KBM-7 (cell line): ENCODE results near the gene NPAS3.

Source experiments
- DNase-seq: peaks from one replicate; pipeline ENCODE4 v3.0.0-alpha.2; 2015
- in situ Hi-C: fragments of 300-500 bp; cut with MboI; formaldehyde crosslinking; loops from 2 replicates; pipeline ENCODE4 v1.14.3; 2020; ENCODE audit warnings: low sequenced_read_pairs, low pct_unique_long_range_greater_than_20kb, mixed read lengths

Gene NPAS3

GRCh38 chr14:33475623-33476022, 536.9 kb downstream of the NPAS3 start:
- DNase-seq = peak; percentile 4
- in situ Hi-C loops = no loop called here

- DNase-seq = no peak
- in situ Hi-C loops = no loop called here
These were observed 539.1 kb downstream of the NPAS3 start for GRCh38 chr14:33477797-33478196.

GRCh38 chr14:33480071-33480886, 541.6 kb downstream of the NPAS3 start:
- no peak for DNase-seq
- in situ Hi-C loops = no loop called here

GRCh38 chr14:33480887-33481184, 542.2 kb downstream of the NPAS3 start:
- no peak for DNase-seq
- in situ Hi-C loops = no loop called here

- DNase-seq = no peak
- in situ Hi-C loops = no loop called here
These were observed 544.4 kb downstream of the NPAS3 start for GRCh38 chr14:33483110-33483509.

GRCh38 chr14:33483541-33483940, 544.9 kb downstream of the NPAS3 start:
- in situ Hi-C loops = no loop called here
- no peak for DNase-seq

GRCh38 chr14:33484264-33484663, 545.6 kb downstream of the NPAS3 start:
- in situ Hi-C loops = no loop called here

GRCh38 chr14:33486332-33486890, 547.7 kb downstream of the NPAS3 start:
- no peak for DNase-seq
- in situ Hi-C loops = no loop called here

More at GRCh38 chr14:33484264-33484663, 545.6 kb downstream of the NPAS3 start:
- no peak for DNase-seq

GRCh38 chr14:33488582-33488981, 549.9 kb downstream of the NPAS3 start:
- DNase-seq = no peak
- in situ Hi-C loops = no loop called here

GRCh38 chr14:33490555-33490954, 551.9 kb downstream of the NPAS3 start:
- DNase-seq = no peak
- in situ Hi-C loops = no loop called here

GRCh38 chr14:33491112-33491511, 552.4 kb downstream of the NPAS3 start:
- DNase-seq = no peak
- in situ Hi-C loops = no loop called here

- in situ Hi-C loops = no loop called here
- no peak for DNase-seq
These were observed 553.8 kb downstream of the NPAS3 start for GRCh38 chr14:33492491-33492890.

GRCh38 chr14:33493266-33493665, 554.6 kb downstream of the NPAS3 start:
- no peak for DNase-seq
- in situ Hi-C loops = no loop called here

- no peak for DNase-seq
- in situ Hi-C loops = no loop called here
These were observed 555.3 kb downstream of the NPAS3 start for GRCh38 chr14:33493990-33494389.

- DNase-seq = no peak
- in situ Hi-C loops = no loop called here
These were observed 561.0 kb downstream of the NPAS3 start for GRCh38 chr14:33499687-33500086.

- DNase-seq = no peak
- in situ Hi-C loops = no loop called here
These were observed 565.8 kb downstream of the NPAS3 start for GRCh38 chr14:33504246-33505099.

GRCh38 chr14:33505266-33505962, 566.7 kb downstream of the NPAS3 start:
- DNase-seq = no peak
- in situ Hi-C loops = no loop called here

GRCh38 chr14:33505963-33506329, 567.3 kb downstream of the NPAS3 start:
- DNase-seq = no peak
- in situ Hi-C loops = no loop called here

GRCh38 chr14:33508126-33509062, 569.7 kb downstream of the NPAS3 start:
- no peak for DNase-seq
- in situ Hi-C loops = no loop called here
